WTC11 (cell line): ENCODE results near the gene CELF4.

Experiments used
- CREB1 ChIP-seq: sonication (generic); formaldehyde crosslinking; IDR thresholded peaks from 2 replicates; pipeline ENCODE4 v1.8.0; 2023; ENCODE audit warnings: mild to moderate bottlenecking, missing genetic modification reagents
- CREM ChIP-seq: sonication (generic); formaldehyde crosslinking; IDR thresholded peaks from 2 replicates; pipeline ENCODE4 v1.8.1; 2022; ENCODE audit warnings: mild to moderate bottlenecking, missing genetic modification reagents, moderate library complexity
- CTCF ChIP-seq: fragments of 200-600 bp; IDR thresholded peaks from 2 replicates; pipeline ENCODE4 v1.8.0; 2022; ENCODE audit warnings: antibody characterized with exemption
- E2F1 ChIP-seq: sonication (generic); formaldehyde crosslinking; IDR thresholded peaks from 2 replicates; pipeline ENCODE4 v1.8.0; 2022; ENCODE audit warnings: mild to moderate bottlenecking, missing genetic modification reagents
- E2F4 ChIP-seq: sonication (generic); formaldehyde crosslinking; IDR thresholded peaks from 2 replicates; pipeline ENCODE4 v1.8.1; 2022; ENCODE audit warnings: low read depth, mild to moderate bottlenecking, moderate library complexity, missing genetic modification reagents, borderline replicate concordance
- MAX ChIP-seq: sonication (generic); formaldehyde crosslinking; IDR thresholded peaks from 2 replicates; pipeline ENCODE4 v1.8.0; 2022; ENCODE audit warnings: mild to moderate bottlenecking, missing genetic modification reagents
- MLX ChIP-seq: sonication (generic); formaldehyde crosslinking; IDR thresholded peaks from 2 replicates; pipeline ENCODE4 v1.8.1; 2023; ENCODE audit warnings: mild to moderate bottlenecking, missing genetic modification reagents, moderate library complexity
- NR2C2 ChIP-seq: sonication (generic); formaldehyde crosslinking; IDR thresholded peaks from 2 replicates; pipeline ENCODE4 v1.8.0; 2022; ENCODE audit warnings: mild to moderate bottlenecking, missing genetic modification reagents
- NR3C1 ChIP-seq: sonication (generic); formaldehyde crosslinking; conservative IDR thresholded peaks from 2 replicates; pipeline ENCODE4 v1.8.1; 2023; ENCODE audit warnings: low read depth, mild to moderate bottlenecking, missing genetic modification reagents
- SMAD4 ChIP-seq: sonication (generic); formaldehyde crosslinking; IDR thresholded peaks from 2 replicates; pipeline ENCODE4 v1.8.0; 2022; ENCODE audit warnings: mild to moderate bottlenecking, missing genetic modification reagents

GRCh38 chr18:37449618-37450017 lies 116.0 kb downstream of the CELF4 start:
- no peak for TF ChIP-seq E2F1
- no peak for TF ChIP-seq SMAD4 (CRISPR knock-in tag)
- no peak for TF ChIP-seq CTCF
- no peak for TF ChIP-seq CREM
- no peak for TF ChIP-seq NR3C1 (CRISPR knock-in tag)
- no peak for TF ChIP-seq E2F4
- no peak for TF ChIP-seq CREB1
- TF ChIP-seq NR2C2 (CRISPR knock-in tag), result no peak
- no peak for TF ChIP-seq MAX
- no peak for TF ChIP-seq MLX
